HG02623 (cell line): ENCODE measurements around the gene CFAP69.

ENCODE experiments used
- ATAC-seq: cut with Tn5 transposase; IDR thresholded peaks from one replicate; pipeline ENCODE4 v1.9.1; 2021; ENCODE audit warnings: moderate library complexity; ENCODE audit not compliant: unreplicated experiment

Gene CFAP69, protein sequence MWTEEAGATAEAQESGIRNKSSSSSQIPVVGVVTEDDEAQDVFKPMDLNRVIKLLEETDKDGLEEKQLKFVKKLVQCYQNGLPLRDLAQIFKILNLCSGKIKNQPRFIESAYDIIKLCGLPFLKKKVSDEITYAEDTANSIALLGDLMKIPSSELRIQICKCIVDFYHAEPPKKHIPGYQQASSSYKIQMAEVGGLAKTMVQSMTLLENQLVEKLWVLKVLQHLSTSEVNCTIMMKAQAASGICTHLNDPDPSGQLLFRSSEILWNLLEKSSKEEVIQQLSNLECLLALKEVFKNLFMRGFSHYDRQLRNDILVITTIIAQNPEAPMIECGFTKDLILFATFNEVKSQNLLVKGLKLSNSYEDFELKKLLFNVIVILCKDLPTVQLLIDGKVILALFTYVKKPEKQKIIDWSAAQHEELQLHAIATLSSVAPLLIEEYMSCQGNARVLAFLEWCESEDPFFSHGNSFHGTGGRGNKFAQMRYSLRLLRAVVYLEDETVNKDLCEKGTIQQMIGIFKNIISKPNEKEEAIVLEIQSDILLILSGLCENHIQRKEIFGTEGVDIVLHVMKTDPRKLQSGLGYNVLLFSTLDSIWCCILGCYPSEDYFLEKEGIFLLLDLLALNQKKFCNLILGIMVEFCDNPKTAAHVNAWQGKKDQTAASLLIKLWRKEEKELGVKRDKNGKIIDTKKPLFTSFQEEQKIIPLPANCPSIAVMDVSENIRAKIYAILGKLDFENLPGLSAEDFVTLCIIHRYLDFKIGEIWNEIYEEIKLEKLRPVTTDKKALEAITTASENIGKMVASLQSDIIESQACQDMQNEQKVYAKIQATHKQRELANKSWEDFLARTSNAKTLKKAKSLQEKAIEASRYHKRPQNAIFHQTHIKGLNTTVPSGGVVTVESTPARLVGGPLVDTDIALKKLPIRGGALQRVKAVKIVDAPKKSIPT

DNA sequence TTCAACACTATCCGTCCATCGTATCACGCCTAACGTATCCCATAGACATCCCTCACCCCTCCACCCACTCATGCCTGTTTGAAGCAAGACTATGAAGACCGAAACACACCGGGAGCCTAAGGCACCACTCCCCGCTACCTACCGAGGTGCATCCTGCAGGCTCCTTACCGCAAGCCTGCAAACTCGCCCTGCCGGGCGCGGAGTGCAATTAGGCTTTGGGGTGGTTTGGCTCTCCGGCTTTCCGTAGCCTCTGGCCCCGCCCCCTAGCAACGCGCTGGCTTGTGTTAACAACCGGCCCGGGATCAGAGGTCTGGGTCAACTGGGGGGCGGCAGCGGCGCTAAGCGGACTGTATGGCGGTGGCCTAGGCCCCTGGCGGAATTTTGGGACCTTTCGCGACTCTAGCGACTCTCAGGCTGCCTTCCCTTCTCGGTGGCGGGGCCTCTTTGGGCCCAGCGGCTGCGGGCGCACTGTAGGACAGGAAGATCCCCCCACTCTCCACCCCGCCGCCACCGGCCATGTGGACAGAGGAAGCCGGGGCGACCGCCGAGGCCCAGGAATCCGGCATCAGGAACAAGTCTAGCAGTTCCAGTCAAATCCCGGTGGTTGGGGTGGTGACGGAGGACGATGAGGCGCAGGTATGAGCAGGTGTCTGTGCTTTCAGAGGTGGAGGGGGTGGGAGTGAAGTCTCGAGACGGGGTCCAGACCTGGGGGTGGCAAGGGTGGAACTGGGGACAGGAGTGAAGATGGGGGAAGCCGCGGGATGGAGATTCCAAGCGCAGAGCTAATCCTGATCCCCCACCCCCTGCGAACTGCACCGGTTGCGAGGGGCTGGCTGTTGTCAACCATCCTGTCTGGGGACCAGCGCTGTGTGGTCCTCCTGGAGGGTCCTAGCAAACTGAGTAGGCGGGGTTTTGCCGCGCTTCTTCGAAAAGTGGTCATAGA, at the start of gene CFAP69:
CFAP69 (plus strand) TSS at position 266 of the 943 bp plus-strand sequence; CDS start at position 517, 251 bp downstream.
- ATAC-seq: peak; percentile 87

DNA sequence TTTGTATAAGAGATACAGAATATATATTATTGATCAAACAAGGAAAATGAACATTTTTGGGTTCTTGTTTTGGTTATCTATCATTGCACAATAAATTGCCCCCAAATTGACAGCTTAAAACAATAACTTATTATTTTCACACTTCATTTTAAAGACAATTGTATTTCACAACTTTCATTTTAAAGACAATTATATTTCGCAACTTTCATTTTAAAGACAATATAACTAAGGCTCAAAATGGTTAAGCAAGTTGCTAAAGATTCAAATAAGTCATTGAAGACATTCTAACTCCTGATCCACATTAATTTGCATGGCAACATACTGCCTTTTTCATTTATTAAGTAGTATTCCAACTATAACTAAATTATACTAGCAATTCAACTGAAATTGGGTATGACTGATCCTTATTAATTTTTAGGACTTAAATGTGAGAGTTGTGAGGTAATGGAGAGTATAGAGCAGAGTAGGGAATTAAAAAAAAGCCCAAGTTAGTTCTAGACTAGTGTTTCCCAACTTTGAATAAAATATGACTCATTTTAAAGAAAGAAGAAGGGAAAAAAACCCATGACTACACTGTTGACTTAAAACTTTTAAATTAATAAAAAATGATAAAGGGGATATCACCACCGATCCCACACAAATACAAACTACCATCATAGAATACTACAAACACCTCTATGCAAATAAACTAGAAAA, 43.3 kb upstream of the CFAP69 start:
- ATAC-seq: no peak

DNA sequence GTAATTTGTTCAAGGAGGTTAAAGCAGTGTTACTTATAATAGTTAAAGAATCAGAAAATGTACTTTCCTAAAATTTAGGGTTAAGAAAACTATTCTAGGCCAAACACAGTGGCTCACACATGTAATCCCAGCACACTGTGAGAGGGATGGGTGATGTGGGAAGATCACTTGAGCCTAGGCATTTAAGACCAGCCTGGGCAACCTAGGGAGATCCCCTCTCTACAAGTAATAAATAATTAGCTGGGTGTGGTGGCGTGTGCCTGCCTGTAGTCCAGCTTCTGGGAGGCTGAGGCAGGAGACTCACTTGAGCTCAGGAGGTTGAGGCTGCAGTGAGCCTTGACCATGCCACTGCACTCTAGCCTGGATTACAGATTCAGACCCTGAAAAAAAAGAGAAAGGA, 37.0 kb upstream of the CFAP69 start:
- ATAC-seq: no peak

DNA sequence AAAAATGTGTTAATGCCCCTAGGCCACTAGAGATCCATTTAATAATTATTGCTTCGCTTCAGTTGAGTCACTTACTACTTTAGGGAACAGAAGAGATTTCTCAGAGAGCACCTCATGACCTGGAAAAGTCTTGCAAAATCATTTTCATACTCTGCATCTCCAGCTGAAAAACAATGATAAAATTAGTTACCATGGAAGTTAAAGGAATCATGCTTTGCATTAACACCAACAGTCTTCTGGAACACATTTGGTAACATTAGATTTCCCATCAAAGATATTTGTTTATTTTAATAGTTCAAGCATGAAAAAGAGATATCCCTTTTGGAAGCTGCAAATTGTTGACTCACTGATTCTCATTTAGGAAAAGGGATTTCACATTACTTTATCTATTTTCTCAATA, 35.2 kb upstream of the CFAP69 start:
- ATAC-seq: no peak

DNA sequence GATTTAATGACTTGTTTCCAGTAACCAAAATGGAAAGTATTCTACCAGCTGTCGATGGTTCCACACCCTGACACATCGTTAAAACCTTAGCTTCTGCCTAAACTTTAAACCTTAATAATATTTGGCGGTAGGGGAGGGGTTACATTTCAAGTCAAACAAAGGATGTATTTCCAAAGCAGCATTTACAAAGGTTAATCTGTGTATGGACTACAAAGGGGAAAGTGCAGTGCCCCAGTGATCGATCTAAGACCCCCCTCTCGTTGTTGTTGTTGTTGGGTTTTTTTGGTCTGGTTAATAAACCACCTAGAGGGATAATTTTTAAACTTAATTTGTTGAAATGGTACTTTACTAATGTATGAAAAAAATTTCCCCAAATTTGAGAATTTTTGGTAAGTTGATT, 34.5 kb upstream of the CFAP69 start:
- ATAC-seq: no peak

DNA sequence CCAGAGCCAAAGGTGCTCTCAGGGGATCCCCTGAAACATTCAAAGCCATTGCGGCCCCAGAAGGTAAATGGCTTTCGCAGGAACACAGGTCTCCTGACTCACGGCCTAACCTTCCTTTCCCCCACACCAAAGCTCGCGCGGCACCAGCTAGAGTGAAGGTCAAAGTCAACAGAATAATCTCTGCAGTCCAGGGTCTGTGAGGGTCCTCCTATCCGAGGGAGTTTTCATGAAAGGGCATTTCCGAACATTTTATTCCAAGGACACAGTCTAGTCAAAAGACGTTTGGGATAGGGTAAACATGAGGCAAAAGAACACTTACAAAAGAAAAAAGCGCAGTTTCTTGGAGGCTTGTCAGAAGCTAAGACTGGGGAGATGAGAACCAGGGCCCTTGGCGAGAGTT, 34.0 kb upstream of the CFAP69 start:
- no peak for ATAC-seq

DNA sequence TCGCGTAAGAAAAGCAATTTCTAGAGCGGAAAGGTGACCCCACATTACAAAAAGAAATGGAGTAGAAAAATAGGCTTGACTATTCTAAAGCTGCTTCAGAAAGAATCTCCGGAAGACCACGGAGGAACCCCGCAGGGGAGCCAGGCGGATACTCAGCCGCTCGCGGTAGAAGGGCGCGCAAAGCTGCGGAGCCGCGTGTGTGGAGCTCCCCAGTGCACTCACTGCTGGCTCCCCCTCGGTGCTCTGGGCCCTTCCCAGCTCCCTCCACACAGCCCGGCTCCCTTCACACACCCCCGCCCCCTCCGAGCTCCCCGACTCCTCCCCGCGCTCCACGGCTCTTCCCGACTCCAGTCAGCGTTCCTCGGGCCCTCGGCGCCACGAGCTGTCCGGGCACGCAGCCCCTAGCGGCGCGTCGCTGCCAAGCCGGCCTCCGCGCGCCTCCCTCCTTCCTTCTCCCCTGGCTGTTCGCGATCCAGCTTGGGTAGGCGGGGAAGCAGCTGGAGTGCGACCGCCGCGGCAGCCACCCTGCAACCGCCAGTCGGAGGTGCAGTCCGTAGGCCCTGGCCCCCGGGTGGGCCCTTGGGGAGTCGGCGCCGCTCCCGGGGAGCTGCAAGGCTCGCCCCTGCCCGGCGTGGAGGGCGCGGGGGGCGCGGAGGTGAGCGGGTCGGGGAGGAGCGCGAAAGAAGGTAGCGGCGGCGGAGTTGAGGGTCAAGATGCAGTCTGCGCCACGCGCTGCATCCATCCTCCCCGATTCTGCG, 33.4 kb upstream of the CFAP69 start, which contains the start of gene STEAP2:
STEAP2 (plus strand) TSS at position 350 of the 758 bp plus-strand sequence. CDS start 13,343 bp downstream, outside the sequence.
- ATAC-seq: peak; percentile 85

DNA sequence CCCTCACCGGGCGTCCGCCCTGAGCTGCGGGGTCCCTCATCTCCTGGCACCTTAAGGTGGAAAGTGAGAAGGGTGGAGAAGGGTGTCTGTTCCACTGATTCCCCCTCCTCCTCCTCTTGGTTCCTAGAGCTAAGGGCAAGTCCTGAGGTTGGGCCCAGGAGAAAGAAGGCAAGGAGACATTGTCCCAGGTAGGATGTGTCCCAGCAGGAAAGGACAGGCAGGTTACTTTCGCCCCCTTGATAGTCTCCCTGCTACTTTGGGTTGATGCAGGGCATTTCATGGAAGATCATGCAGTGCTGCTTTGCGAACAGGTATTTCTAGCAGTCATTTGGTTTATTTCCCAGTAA, 32.9 kb upstream of the CFAP69 start:
- no peak for ATAC-seq

DNA sequence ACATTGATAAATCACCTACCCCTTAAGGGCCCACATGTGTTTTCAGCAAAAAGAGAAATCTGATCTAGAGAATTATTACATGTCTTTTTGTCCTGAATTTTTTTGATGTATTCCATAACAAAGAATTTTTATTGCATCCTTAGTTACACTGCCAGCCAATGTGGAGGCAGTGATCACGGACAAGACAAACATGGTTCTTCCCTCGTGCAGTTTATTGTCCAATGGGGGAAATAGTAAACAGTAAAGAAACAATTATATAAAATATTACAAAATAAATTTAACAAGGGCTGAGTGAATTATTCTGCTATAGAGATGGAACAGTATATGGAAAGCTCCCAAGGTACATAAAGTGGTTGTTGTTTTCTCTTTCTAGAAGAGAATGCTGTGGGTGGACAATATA, 31.5 kb upstream of the CFAP69 start:
- ATAC-seq: no peak

DNA sequence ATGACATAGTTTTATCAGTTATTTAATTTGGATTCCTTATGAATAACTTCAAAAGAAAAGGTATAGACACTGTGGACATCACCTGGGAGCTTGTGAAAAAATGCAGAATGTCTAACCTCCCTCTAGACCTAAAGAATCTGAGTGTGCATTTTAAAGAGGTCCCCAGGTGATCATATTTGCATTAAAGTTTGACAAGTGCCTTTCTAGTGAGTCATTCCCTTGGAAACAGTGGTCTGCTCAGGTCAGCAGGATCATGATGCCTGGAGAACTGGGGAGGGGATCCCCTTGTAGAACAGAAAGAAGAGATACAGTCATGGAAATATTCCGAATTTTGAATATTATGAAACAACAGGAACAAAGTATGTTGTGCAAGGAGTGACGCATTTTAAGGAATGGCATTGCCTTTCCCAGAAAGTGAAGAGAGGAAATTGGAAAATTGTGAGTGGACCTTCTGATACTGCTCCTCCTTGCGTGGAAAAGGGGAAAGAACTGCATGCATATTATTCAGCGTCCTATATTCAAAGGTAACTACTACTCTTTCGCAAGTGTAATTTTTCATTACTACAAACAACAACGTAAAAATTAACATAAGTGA, 28.8 kb upstream of the CFAP69 start:
- no peak for ATAC-seq

DNA sequence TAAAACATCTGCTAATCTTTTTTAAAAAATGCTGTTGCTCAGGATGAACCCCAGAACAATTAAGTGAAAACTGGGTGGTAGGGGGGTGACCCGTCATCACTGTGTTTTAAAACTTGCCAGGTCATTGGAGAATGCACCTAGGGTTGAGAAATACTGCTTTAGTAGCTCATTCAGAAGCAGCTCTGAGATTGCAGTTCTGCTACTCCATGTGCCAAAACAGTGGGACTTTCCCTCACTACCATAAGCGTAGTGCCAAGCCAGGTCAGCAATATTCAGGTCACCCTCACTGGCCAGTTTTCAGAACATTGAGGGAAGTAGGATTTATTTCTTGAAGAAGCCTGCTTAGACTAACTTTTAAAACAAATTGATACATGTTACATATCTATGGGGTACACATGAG, 28.2 kb upstream of the CFAP69 start:
- ATAC-seq: no peak

DNA sequence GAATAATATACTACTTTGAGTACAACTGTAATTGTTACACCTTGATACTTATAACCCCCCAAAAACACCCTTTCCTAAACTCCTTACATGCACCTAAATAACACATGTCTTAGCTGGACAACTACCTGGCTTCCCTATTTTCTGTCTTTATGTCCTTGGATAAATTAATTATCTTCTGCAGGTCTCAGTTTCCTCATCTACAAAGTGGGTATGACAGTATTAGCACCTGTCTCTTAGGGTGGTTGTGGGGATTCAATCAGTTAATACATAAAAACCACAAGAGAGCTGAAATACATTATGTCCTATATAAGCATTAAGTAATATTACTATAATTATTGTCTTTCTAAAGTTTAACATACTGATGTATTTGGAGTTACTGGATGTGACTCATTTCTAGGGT, 22.6 kb upstream of the CFAP69 start:
- ATAC-seq: no peak

DNA sequence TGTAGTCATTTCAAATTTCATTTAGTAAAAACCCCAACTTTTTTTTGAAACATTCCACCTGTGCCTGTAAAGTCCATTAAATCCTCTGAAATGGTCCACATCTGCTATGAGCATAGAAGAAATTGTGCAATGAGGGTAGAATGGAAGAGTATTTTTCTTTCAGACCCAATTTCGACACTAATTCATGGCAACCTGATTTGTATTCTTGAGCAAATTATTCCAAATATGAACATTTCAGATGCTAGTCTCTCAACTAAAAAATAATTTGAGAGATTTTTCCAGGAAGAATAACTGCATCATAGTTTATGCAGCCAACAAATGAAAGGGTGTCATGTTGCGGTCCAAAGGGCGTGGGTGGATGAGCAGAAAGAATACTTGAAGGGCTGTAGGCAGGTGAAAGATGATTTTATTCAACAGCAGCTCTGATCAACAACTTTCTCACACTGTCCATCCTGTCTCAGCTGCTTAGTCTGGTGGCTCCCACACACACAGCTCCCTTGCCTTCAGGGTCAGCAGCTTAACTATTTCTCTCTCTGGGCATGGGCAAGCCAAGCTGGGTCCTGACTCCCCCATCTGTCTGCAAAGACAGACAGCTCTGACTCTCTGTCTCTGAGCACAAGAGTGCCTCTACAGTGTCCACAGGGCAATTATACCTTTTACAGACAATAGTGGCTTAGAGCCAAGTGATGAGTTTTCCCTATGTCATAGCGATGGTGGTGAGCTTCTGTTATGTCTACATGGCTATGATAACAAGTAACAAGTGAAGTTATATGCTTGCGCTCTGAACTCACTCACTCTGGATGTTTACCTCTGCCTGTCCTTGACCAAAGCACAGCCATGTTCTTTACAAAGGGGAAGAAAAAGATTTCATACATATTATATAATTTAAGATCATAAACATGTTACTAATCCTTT, 21.9 kb upstream of the CFAP69 start:
- no peak for ATAC-seq

DNA sequence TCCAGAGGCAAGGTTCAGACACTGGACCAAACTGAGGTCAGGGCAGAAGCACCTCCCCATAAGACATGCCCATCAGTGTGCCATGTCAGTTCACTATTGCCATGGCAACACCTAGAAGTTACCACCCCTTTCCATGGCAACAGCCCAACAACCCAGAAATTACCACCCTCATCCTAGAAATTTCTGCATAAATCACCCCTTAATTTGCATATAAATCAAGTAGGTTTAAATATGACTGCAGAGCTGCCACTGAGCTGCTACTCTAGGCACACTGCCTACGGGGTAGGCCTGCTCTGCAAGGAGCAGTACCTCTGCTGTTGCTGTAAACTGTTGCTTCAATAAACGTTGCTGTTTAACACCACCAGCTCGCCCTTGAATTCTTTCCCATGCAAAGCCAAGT, 20.8 kb upstream of the CFAP69 start:
- ATAC-seq: no peak

DNA sequence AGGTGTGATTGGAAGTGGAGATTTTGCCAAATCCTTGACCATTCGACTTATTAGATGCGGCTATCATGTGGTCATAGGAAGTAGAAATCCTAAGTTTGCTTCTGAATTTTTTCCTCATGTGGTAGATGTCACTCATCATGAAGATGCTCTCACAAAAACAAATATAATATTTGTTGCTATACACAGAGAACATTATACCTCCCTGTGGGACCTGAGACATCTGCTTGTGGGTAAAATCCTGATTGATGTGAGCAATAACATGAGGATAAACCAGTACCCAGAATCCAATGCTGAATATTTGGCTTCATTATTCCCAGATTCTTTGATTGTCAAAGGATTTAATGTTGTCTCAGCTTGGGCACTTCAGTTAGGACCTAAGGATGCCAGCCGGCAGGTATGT, 19.8 kb upstream of the CFAP69 start:
- ATAC-seq: no peak

DNA sequence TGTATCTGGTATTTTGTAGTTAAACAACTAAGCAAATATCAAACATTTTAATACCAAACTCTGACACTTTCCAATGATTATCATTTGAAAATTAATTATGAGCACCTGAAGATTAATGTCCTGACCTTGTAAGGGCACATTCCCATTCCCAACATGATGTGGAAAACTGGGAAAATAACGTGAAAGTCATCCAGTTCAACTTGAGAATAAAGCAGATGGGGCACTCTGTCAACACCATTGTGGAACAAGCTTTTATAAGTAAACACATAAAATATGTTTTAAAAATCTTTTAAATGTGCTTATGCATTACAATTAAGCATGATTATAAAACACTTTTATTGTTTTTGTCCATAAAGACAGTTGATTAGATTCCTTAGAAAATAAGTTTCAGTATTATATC, 19.4 kb upstream of the CFAP69 start:
- no peak for ATAC-seq

DNA sequence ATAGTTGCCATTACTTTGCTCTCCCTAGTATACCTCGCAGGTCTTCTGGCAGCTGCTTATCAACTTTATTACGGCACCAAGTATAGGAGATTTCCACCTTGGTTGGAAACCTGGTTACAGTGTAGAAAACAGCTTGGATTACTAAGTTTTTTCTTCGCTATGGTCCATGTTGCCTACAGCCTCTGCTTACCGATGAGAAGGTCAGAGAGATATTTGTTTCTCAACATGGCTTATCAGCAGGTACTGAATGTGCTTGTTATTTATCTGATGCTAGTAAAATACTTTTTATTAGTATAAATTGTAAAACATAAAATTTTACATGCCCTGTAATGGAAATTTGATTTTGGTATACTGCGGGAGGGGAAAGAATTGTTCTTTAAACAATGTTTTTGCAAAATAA, 17.7 kb upstream of the CFAP69 start:
- no peak for ATAC-seq

DNA sequence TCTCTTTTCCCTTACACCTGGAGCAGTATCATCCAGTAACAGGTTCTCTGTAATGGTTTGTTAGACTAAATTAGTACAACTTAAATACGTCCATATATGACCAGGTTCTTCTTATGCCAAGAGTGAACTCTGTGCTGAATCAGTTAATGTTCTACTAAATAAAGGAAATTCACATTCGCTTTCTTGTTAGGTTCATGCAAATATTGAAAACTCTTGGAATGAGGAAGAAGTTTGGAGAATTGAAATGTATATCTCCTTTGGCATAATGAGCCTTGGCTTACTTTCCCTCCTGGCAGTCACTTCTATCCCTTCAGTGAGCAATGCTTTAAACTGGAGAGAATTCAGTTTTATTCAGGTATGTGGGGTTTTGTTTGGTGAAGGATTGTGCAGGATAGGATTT, 15.3 kb upstream of the CFAP69 start:
- ATAC-seq: no peak
